HepG2 (cell line): Measurements from ENCODE around the gene SS18L1. TPM values are rescaled to one million over a fixed set of nuclear protein-coding genes. Genes with fewer than 3 reads are reported as not detected.

Experiments
- ESRRA ChIP-seq: sonication (generic); formaldehyde crosslinking; IDR thresholded peaks from 2 replicates; pipeline ENCODE4 v1.5.1; 2020; ENCODE audit warnings: mild to moderate bottlenecking, low read depth, missing genetic modification reagents
- FOXO1 ChIP-seq: sonication (generic); formaldehyde crosslinking; IDR thresholded peaks from 2 replicates; pipeline ENCODE4 v1.4.0; 2020; ENCODE audit warnings: missing genetic modification reagents
- LRRFIP1 ChIP-seq: sonication (generic); formaldehyde crosslinking; conservative IDR thresholded peaks from 2 replicates; pipeline ENCODE4 v1.4.0; 2020; ENCODE audit warnings: missing genetic modification reagents
- NBN ChIP-seq: fragments of 450-650 bp; conservative IDR thresholded peaks from 2 replicates; pipeline ENCODE4 v1.6.1; 2017
- NFYC ChIP-seq: IDR thresholded peaks from 2 replicates; pipeline ENCODE4 v1.6.1; 2016; ENCODE audit warnings: missing genetic modification reagents, missing compliant biosample characterization
- RFXANK ChIP-seq: IDR thresholded peaks from 2 replicates; pipeline ENCODE4 v1.6.1; 2016
- SOX5 ChIP-seq: IDR thresholded peaks from 2 replicates; pipeline ENCODE4 v1.6.1; 2016; ENCODE audit warnings: borderline replicate concordance
- TAF1 ChIP-seq: sonication (generic); formaldehyde crosslinking; IDR thresholded peaks from 2 replicates; pipeline ENCODE4 v1.4.0; 2020; ENCODE audit warnings: missing genetic modification reagents
- THRA ChIP-seq: sonication (generic); formaldehyde crosslinking; IDR thresholded peaks from 2 replicates; pipeline ENCODE4 v1.4.0; 2020; ENCODE audit warnings: missing genetic modification reagents, borderline replicate concordance
- TRIM24 ChIP-seq: sonication (generic); formaldehyde crosslinking; IDR thresholded peaks from 2 replicates; pipeline ENCODE4 v1.8.0; 2022; ENCODE audit warnings: mild to moderate bottlenecking, missing genetic modification reagents
- ZFAT ChIP-seq: sonication (generic); formaldehyde crosslinking; conservative IDR thresholded peaks from 2 replicates; pipeline ENCODE4 v1.8.1; 2023; ENCODE audit warnings: missing genetic modification reagents, inconsistent platforms
- ZKSCAN8 ChIP-seq: IDR thresholded peaks from 2 replicates; pipeline ENCODE4 v1.6.1; 2016; ENCODE audit warnings: borderline replicate concordance, missing genetic modification reagents, missing compliant biosample characterization
- ZNF232 ChIP-seq: sonication (generic); formaldehyde crosslinking; IDR thresholded peaks from 2 replicates; pipeline ENCODE4 v1.4.0; 2020; ENCODE audit warnings: missing genetic modification reagents, borderline replicate concordance
- ZNF260 ChIP-seq: sonication (generic); formaldehyde crosslinking; IDR thresholded peaks from 2 replicates; pipeline ENCODE4 v1.4.0; 2020; ENCODE audit warnings: missing genetic modification reagents, low read depth, mild to moderate bottlenecking, borderline replicate concordance
- ZNF34 ChIP-seq: sonication (generic); formaldehyde crosslinking; IDR thresholded peaks from 2 replicates; pipeline ENCODE4 v1.4.0; 2020; ENCODE audit warnings: mild to moderate bottlenecking, missing genetic modification reagents, borderline replicate concordance
- ZNF446 ChIP-seq: sonication (generic); formaldehyde crosslinking; IDR thresholded peaks from 2 replicates; pipeline ENCODE4 v1.5.0; 2020; ENCODE audit warnings: mild to moderate bottlenecking, missing genetic modification reagents
- ZNF530 ChIP-seq: sonication (generic); formaldehyde crosslinking; IDR thresholded peaks from 2 replicates; pipeline ENCODE4 v1.5.0; 2020; ENCODE audit warnings: low read depth, mild to moderate bottlenecking, missing genetic modification reagents
- ZNF556 ChIP-seq: sonication (generic); formaldehyde crosslinking; IDR thresholded peaks from 2 replicates; pipeline ENCODE4 v1.4.0; 2020; ENCODE audit warnings: mild to moderate bottlenecking, missing genetic modification reagents, borderline replicate concordance
- ZNF660 ChIP-seq: sonication (generic); formaldehyde crosslinking; IDR thresholded peaks from 2 replicates; pipeline ENCODE4 v1.5.1; 2020; ENCODE audit warnings: mild to moderate bottlenecking, low read depth, missing genetic modification reagents, borderline replicate concordance
- ZNF703 ChIP-seq: sonication (generic); formaldehyde crosslinking; IDR thresholded peaks from 2 replicates; pipeline ENCODE4 v1.5.1; 2020; ENCODE audit warnings: missing genetic modification reagents, mild to moderate bottlenecking, moderate library complexity, borderline replicate concordance
- ZNF704 ChIP-seq: sonication (generic); formaldehyde crosslinking; IDR thresholded peaks from 2 replicates; pipeline ENCODE4 v1.8.1; 2023; ENCODE audit warnings: mild to moderate bottlenecking, inconsistent platforms, moderate library complexity, missing genetic modification reagents, borderline replicate concordance
- ZNF800 ChIP-seq: sonication (generic); formaldehyde crosslinking; IDR thresholded peaks from 2 replicates; pipeline ENCODE4 v1.4.0; 2020; ENCODE audit warnings: missing genetic modification reagents
- polyA plus RNA-seq, 8 experiments: library from polyadenylated mRNA; depleted of rRNA in 3 of 8; stranded (reverse) in 7 of 8; unstranded in 1 of 8; fragments of >200 nt; fragmentation: Illumina TruSeq in 4 of 8; extraction: Trizol in 4 of 8; gene quantifications; 2 replicates each; pipeline versions ENCODE4 v1.2.1 to v1.2.3, GENCODE V29; 2011 to 2016; ENCODE audit warnings: low read depth in 4 of 8, missing spikeins in 1 of 8, mixed read lengths in 1 of 8; ENCODE audit not compliant: insufficient read depth in 1 of 8
- total RNA-seq, 5 experiments: library from RNA; depleted of rRNA; stranded (reverse); fragments of >200 nt; fragmentation: Illumina TruSeq; extraction: Trizol; gene quantifications; 2 replicates each; pipeline ENCODE4 v1.2.3, GENCODE V29; 2016; ENCODE audit warnings: low read depth in 1 of 5

Gene SS18L1
- total and polyA plus RNA-seq, 2 of the 13 experiments (the other 11 are each of a cell fraction or from before 2014, with no cell fraction given) = 17.8 to 27.6 TPM

GRCh38 chr20:62120990-62121775, 22.4 kb upstream of the SS18L1 start (continued):
- TF ChIP-seq FOXO1 (CRISPR knock-in tag) (no peak), TAF1 (CRISPR knock-in tag) (peak; percentile 76), ZNF703 (CRISPR knock-in tag) (no peak), ZNF232 (CRISPR knock-in tag) (no peak), RFXANK (CRISPR knock-in tag) (peak; percentile 56; the same call in 1 of the 2 replicates), ZKSCAN8 (CRISPR knock-in tag) (no peak), NBN (no peak), ZNF34 (no peak), ZNF446 (CRISPR knock-in tag) (no peak), THRA (CRISPR knock-in tag) (no peak; the same call in 1 of the 2 replicates), ESRRA (no peak), LRRFIP1 (CRISPR knock-in tag) (no peak), NFYC (CRISPR knock-in tag) (no peak), ZNF260 (CRISPR knock-in tag) (no peak), ZNF530 (CRISPR knock-in tag) (no peak), ZNF660 (CRISPR knock-in tag) (peak; percentile 65; the same call in 1 of the 2 replicates), ZNF556 (CRISPR knock-in tag) (peak; percentile 5; the same call in 1 of the 2 replicates), SOX5 (CRISPR knock-in tag) (peak; percentile 6; the same call in 1 of the 2 replicates), ZFAT (no peak), ZNF704 (no peak), TRIM24 (CRISPR knock-in tag) (no peak), ZNF800 (CRISPR knock-in tag) (peak; percentile 72; the same call in 1 of the 2 replicates)
